Heart right ventricle (tissue), 16 donors: ENCODE results near the gene ZSWIM3. TPM values are rescaled to one million over a fixed set of nuclear protein-coding genes. Genes with fewer than 3 reads are reported as not detected.

Experiments
- ATAC-seq, 8 donors: fragments of 200-7000 bp; cut with Tn5 transposase; one replicate each; pipeline ENCODE4 v1.9.1; 2020; ENCODE audit warnings: mild to moderate bottlenecking in 8 of 8, moderate library complexity in 8 of 8, moderate number of reproducible peaks in 1 of 8
- DNase-seq, 2 donors: peaks; one replicate each; pipeline ENCODE4 v3.0.0-alpha.2; 2020
- H3K27ac ChIP-seq, 10 donors: fragments of 200-600 bp; sonication (generic) in 2 of 10; one replicate each; pipeline versions ENCODE4 v1.5.0 to v1.8.0; 2020 to 2022; ENCODE audit warnings: mild to moderate bottlenecking in 3 of 10
- H3K27me3 ChIP-seq, 7 donors: fragments of 200-600 bp; one replicate each; pipeline ENCODE4 v1.8.0; 2021 to 2022; ENCODE audit warnings: mild to moderate bottlenecking in 2 of 7
- H3K36me3 ChIP-seq, 9 donors: fragments of 200-600 bp; sonication (generic) in 1 of 9; one replicate each; pipeline versions ENCODE4 v1.5.0 to v1.8.0; 2020 to 2022; ENCODE audit warnings: mild to moderate bottlenecking in 2 of 9
- H3K4me1 ChIP-seq, 9 donors: fragments of 200-600 bp; sonication (generic) in 1 of 9; one replicate each; pipeline versions ENCODE4 v1.5.0 to v1.8.0; 2020 to 2022; ENCODE audit warnings: mild to moderate bottlenecking in 4 of 9
- H3K4me3 ChIP-seq, 10 donors: fragments of 200-600 bp; sonication (generic) in 2 of 10; one replicate each; pipeline versions ENCODE4 v1.5.0 to v1.8.0; 2020 to 2022; ENCODE audit warnings: mild to moderate bottlenecking in 7 of 10, moderate library complexity in 2 of 10
- H3K9me3 ChIP-seq, 11 donors: fragments of 200-600 bp in 10 of 11; sonication (generic) in 2 of 11; one replicate each; pipeline versions ENCODE4 v1.5.0 to v1.8.0; 2013 to 2022; ENCODE audit warnings: mild to moderate bottlenecking in 2 of 11, control low read depth in 1 of 11, moderate library complexity in 1 of 11
- WGBS, 2 donors: extraction: QIAGEN DNeasy Blood & Tissue Kit; methylation state at CpG; one replicate each; pipeline ENCODE4 v1.1.7; 2013; ENCODE audit warnings: inconsistent platforms in 1 of 2; 5-methylcytosine and 5-hydroxymethylcytosine counted together
- intact Hi-C, 10 donors: fragments of 100-400 bp; cut with DNase I; formaldehyde crosslinking; loops; one replicate each; pipeline versions ENCODE4 v1.11.1 to v1.14.2; 2022
- polyA plus RNA-seq, 2 donors: library from polyadenylated mRNA; stranded (reverse); fragments of 200-250 nt; gene quantifications; one replicate each; pipeline ENCODE4 v1.2.3, GENCODE V29; 2013
- total RNA-seq, 10 donors: library from RNA; stranded (reverse); fragmentation: NEBNext Ultra II Directional in 3 of 10; extraction: Animal tissue kit (Norgen Biotek cat#: 25700) in 3 of 10; gene quantifications; one replicate each; pipeline versions ENCODE4 v1.2.1 to v1.2.4, GENCODE V29; 2021 to 2023
- TF ChIP-seq, protein P1 (sequence below), 9 donors: fragments of 200-600 bp; sonication (generic) in 2 of 9; IDR thresholded peaks; one replicate each; pipeline versions ENCODE4 v1.5.0 to v1.8.0; 2021 to 2022; ENCODE audit warnings: antibody characterized with exemption in 9 of 9, mild to moderate bottlenecking in 5 of 9, moderate library complexity in 1 of 9
- donor health status: Arrhythmogenic right ventricular cardiomyopathy.
- donor health status: ischemic (EF 13 %, LVEDD 7.1; RV severe dilation, severe dysfunction).
- donor health status: healthy with polysubstance abuse.
- donor health status: DM: no; HTN: yes; CAD: no.
- donor health status: DM: no; HTN: no; CAD: no.
- donor health status: ischemic (EF 25% LVEDD 6.9; RV normal size, moderate dysfunction).
- donor health status: ischemic (EF 25% LVEDD 5.7; RV mildly dilated, moderate dysfunction).
- donor health status: healthy.
- donor health status: DM: yes; HTN: yes; CAD: no.
- donor health status: Ischemic cardiomyopathy.
- donor health status: ischemic (EF 35%, LVEDD 5.7; RV mildly dilated, moderate dysfunction).
- donor health status: nonischemic (EF 11% LVEDD 7.7; RV severe dilation, severe dysfunction).
- donor health status: DM: yes; HTN: yes; CAD: no.
- donor health status: PGD.
- donor health status: ischemic (EF 29% LVEDD 5.4; RV normal size, mild dysfunction).
- donor health status: nonischemic (EF 23%, LVEDD 6.1; RV moderate dilation, normal function).

ZSWIM3 gene
- total and polyA plus RNA-seq, 12 donors, result 1.4 to 2.5 (median 1.9) TPM

DNA sequence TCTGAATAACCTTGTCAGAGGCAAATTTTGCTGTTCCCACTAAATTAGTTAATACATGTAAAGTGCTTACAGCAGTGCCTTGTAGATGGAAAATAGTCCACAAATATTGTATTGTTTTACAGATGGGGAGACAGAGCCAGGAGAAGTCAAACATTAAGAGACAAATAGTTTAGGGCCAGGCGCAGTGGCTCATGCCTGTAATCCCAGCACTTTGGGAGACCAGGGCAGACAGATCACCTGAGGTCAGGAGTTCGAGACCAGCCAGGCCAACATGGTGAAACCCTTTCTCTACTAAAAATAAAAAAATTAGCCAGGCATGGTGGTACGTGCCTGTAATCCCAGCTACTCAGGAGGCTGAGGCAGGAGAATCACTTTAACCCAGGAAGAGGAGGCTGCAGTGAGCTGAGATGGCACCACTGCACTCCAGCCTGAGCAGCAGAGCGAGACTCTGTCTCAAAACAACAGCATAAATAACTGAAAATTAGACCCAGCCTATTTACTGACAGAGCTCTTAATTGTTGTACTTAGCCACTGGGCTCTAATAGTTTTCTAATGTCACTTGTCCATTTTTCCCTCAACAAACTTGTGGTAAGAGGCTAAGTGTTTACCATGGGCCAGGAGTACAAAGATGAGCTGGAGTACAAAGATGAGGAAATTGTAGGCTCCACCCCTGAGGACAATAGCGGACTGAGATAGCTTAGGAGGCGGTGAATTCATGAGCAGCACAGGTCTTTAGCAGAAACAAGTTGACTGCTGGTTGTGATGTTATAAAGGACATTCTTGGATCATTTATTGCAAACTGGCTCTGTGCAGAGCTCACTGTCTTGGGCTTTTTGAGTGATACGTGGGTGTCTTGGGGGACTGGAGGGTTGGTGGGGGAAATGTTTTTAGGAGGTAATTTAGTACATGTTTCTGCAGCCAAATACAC, 6.4 kb downstream of the ZSWIM3 start:
- TF ChIP-seq, protein P1, sequence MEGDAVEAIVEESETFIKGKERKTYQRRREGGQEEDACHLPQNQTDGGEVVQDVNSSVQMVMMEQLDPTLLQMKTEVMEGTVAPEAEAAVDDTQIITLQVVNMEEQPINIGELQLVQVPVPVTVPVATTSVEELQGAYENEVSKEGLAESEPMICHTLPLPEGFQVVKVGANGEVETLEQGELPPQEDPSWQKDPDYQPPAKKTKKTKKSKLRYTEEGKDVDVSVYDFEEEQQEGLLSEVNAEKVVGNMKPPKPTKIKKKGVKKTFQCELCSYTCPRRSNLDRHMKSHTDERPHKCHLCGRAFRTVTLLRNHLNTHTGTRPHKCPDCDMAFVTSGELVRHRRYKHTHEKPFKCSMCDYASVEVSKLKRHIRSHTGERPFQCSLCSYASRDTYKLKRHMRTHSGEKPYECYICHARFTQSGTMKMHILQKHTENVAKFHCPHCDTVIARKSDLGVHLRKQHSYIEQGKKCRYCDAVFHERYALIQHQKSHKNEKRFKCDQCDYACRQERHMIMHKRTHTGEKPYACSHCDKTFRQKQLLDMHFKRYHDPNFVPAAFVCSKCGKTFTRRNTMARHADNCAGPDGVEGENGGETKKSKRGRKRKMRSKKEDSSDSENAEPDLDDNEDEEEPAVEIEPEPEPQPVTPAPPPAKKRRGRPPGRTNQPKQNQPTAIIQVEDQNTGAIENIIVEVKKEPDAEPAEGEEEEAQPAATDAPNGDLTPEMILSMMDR (IDR thresholded peaks at IDR 0.05), result no peak
- Histone ChIP-seq H3K36me3 (peaks cover 0 to 8% (median 0%) of the 10 kb centered on the region in 9 donors), H3K9me3 (no peaks in the 10 kb centered on the region), H3K27me3 (no peaks in the 10 kb centered on the region), H3K27ac (no peak overlapping the region), H3K4me1 (peaks cover 0 to 3% (median 0%) of the 10 kb centered on the region in 9 donors), H3K4me3 (no peak overlapping the region)
- 91 to 92% methylated on average over 7 of the region's 7 CpGs for WGBS, 2 donors
- DNase-seq (no peak), ATAC-seq (no peak)
- intact Hi-C loops, result no loop called here

DNA sequence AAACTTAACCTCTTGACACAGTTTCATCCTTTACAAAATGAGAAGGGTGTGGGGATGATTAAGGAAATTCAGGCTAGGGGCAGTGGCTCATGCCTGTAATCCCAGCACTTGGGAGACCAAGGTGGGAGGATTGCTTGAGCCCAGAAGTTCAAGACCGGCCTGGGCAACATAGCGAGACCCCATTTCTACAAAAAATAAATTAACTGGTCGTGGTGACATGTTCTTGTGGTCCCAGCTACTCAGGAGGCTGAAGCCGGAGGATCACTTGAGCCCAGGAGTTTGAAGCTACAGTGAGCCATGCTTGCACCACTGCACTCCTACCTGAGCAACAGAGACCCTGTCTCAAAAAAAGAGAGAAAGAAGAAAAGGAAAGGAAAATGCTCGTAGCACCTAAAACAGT, 9.0 kb downstream of the ZSWIM3 start:
- Histone ChIP-seq H3K4me3 (no peak overlapping the region), H3K27ac (no peak overlapping the region), H3K9me3 (no peaks in the 10 kb centered on the region), H3K27me3 (no peaks in the 10 kb centered on the region), H3K36me3 (peaks cover 0 to 3% (median 0%) of the 10 kb centered on the region in 9 donors), H3K4me1 (no peaks in the 10 kb centered on the region)
- ATAC-seq, result no peak
- TF ChIP-seq, protein P1 (IDR thresholded peaks at IDR 0.05), result no peak
- WGBS, 2 donors, result 91 to 93% methylated on average over 5 of the region's 5 CpGs
- DNase-seq, result no peak
- intact Hi-C loops, result no loop called here

DNA sequence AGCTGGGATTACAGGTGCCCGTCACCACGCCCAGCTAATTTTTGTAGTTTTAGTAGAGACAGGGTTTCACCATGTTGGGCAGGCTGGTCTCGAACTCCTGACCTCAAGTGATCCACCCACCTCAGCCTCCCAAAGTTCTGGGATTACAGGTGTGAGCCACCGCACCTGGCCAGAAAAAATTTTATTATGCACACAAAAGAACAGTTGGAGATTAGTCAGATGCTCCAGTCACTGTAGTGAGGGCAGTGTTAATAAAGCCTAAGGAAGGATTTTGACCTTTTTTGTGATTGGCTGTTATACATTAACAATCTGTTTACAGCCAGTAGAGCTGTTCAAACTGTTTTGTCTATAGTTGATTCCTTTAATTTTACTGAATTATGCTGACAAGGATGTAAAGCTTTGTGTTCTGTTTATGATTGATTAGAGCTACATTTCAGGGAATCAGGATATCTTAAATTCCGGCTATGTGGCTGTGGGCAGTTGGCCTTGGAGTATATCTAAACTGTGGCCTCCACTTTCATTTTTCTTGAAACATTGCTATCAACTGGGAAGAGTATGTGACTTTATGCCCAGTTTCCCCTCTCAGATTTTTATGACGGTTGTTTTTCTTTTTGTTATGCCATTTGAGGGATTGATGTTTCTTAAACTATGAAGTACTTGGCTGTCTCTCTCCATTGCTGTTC, 9.9 kb downstream of the ZSWIM3 start:
- Histone ChIP-seq H3K9me3 (no peaks in the 10 kb centered on the region), H3K27me3 (no peaks in the 10 kb centered on the region), H3K4me1 (no peaks in the 10 kb centered on the region), H3K4me3 (no peak overlapping the region), H3K27ac (no peak overlapping the region), H3K36me3 (peaks cover 0 to 3% (median 0%) of the 10 kb centered on the region in 9 donors)
- no peak for ATAC-seq
- intact Hi-C loops, result no loop called here
- TF ChIP-seq, protein P1 (IDR thresholded peaks at IDR 0.05), result no peak
- DNase-seq, result no peak
- WGBS, 2 donors, result 92 to 96% methylated on average over 6 of the region's 6 CpGs

DNA sequence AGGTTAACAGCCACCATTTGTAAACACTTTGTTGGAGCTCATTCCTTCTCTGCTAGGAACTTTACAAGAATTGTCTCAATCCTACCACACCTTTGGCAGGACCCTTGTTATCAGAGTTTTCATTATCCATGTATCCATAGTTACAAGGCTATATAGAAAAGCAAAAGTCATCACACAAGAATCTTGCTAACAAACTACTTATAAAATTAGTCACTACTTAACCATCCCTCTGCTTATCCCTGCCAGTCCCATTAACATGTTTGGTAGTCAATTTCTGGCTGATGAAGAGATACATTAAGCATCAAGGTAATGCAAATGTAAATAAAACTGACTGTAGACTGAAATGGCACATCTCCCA, 10.4 kb downstream of the ZSWIM3 start:
- H3K27me3 ChIP-seq, result no peaks in the 10 kb centered on the region
- TF ChIP-seq, protein P1 (IDR thresholded peaks at IDR 0.05), result no peak
- no peak for ATAC-seq
- no peaks in the 10 kb centered on the region for H3K9me3 ChIP-seq
- H3K4me1 ChIP-seq, result no peaks in the 10 kb centered on the region
- H3K27ac ChIP-seq, result no peak overlapping the region
- peaks cover 0 to 8% (median 0%) of the 10 kb centered on the region in 9 donors for H3K36me3 ChIP-seq
- intact Hi-C loops, result no loop called here
- DNase-seq, result no peak
- H3K4me3 ChIP-seq, result no peak overlapping the region
